HCT116 (cell line): ENCODE measurements around the gene TRIM45. TPM values are rescaled to one million over a fixed set of nuclear protein-coding genes. Genes with fewer than 3 reads are reported as not detected.

ENCODE experiments used
- ATAC-seq: fragments of 200-7000 bp; cut with Tn5 transposase; 2 replicates; pipeline ENCODE4 v1.9.1; 2020; ENCODE audit warnings: mild to moderate bottlenecking, moderate library complexity
- BruUV-seq: library from RNA; stranded (reverse); fragments of 400-500 nt; replicated peaks from 2 replicates; lab custom pipeline; 2021; lab: Mats Ljungman, UMichigan
- CTCF ChIA-PET: fragments of 300-600 bp; sonication (Branson Sonifier 250); formaldehyde crosslinking; loops from one replicate; lab custom pipeline; 2021; ENCODE audit warnings: antibody characterized with exemption; lab: Charles Lee
- POLR2A ChIA-PET: fragments of 300-600, 350-600 bp; sonication (Branson Sonifier 250); formaldehyde crosslinking; loops from one replicate; lab custom pipeline; 2021; ENCODE audit warnings: antibody characterized with exemption; lab: Charles Lee
- RAD21 ChIA-PET, 2 experiments: fragments of 300-600 bp; sonication (Branson Sonifier 250); formaldehyde crosslinking; loops; one replicate each; lab custom pipeline; 2023; ENCODE audit warnings: low total read pairs in 2 of 2; ENCODE audit not compliant: uncharacterized antibody in 2 of 2, unreplicated experiment in 2 of 2, low non-redundant PET in 1 of 2; lab: Charles Lee
- DNase-seq: peaks from one replicate; pipeline ENCODE4 v3.0.0-alpha.2; 2010; ENCODE audit warnings: low read depth, low spot score
- H2AFZ ChIP-seq: fragments of 200-600 bp; shearing (Covaris generic), sonication (generic); 2 replicates; pipeline ENCODE4 v1.6.1; 2017; ENCODE audit warnings: low read depth, mixed run types, mixed read lengths, antibody characterized with exemption, low read length; ENCODE audit not compliant: poor library complexity, severe bottlenecking
- H3K27ac ChIP-seq: 2 replicates; pipeline ENCODE4 v1.5.1; 2012; ENCODE audit warnings: low read depth, low read length
- H3K27me3 ChIP-seq: fragments of 200-600 bp; sonication (generic); 2 replicates; pipeline ENCODE4 v1.6.1; 2016; ENCODE audit warnings: mixed run types, low read length, mixed read lengths; ENCODE audit not compliant: insufficient read depth
- H3K36me3 ChIP-seq, 2 experiments: fragments of 200-500 bp in 1 of 2; fragments of 200-600 bp in 1 of 2; sonication (Bioruptor generic) in 1 of 2; sonication (generic) in 1 of 2; 2 replicates each; pipeline versions ENCODE4 v1.5.1 to v1.6.1; 2014 to 2016; ENCODE audit warnings: low read length in 2 of 2, inconsistent platforms in 1 of 2, mixed read lengths in 1 of 2, mixed run types in 1 of 2; ENCODE audit not compliant: insufficient read depth in 2 of 2, control insufficient read depth in 1 of 2
- H3K4me1 ChIP-seq, 2 experiments: fragments of 200-600 bp in 1 of 2; sonication (generic) in 1 of 2; 2 replicates each; pipeline versions ENCODE4 v1.5.1 to v1.6.1; 2012 to 2017; ENCODE audit warnings: low read length in 2 of 2, inconsistent platforms in 1 of 2, mild to moderate bottlenecking in 1 of 2, mixed read lengths in 1 of 2, mixed run types in 1 of 2, moderate library complexity in 1 of 2; ENCODE audit not compliant: insufficient read depth in 2 of 2, control insufficient read depth in 1 of 2
- H3K4me2 ChIP-seq: fragments of 200-600 bp; sonication (generic); 2 replicates; pipeline ENCODE4 v1.6.1; 2017; ENCODE audit warnings: mixed run types, low read length, mixed read lengths
- H3K4me3 ChIP-seq, 2 experiments: fragments of 200-600 bp in 1 of 2; sonication (generic) in 1 of 2; replicated peaks in 1 of 2; 2 replicates each; pipeline ENCODE4 v1.5.1; 2011 to 2016; ENCODE audit warnings: low read length in 2 of 2, control low read depth in 1 of 2, low read depth in 1 of 2, mild to moderate bottlenecking in 1 of 2, mixed read lengths in 1 of 2, mixed run types in 1 of 2
- H3K79me2 ChIP-seq: fragments of 200-600 bp; sonication (generic); 2 replicates; pipeline ENCODE4 v1.6.1; 2017; ENCODE audit warnings: mild to moderate bottlenecking, mixed run types, low read length, moderate library complexity, mixed read lengths; ENCODE audit not compliant: insufficient read depth
- H3K9ac ChIP-seq: fragments of 200-600 bp; sonication (generic); 2 replicates; pipeline ENCODE4 v1.6.1; 2016; ENCODE audit warnings: low read length, mixed read lengths
- H3K9me2 ChIP-seq: fragments of 200-600 bp; sonication (generic), shearing (Covaris generic); 2 replicates; pipeline ENCODE4 v1.6.1; 2017; ENCODE audit warnings: mixed run types, mild to moderate bottlenecking, moderate library complexity; ENCODE audit not compliant: insufficient read depth
- H3K9me3 ChIP-seq, 2 experiments: fragments of 200-500 bp in 1 of 2; fragments of 200-600 bp in 1 of 2; sonication (Bioruptor generic) in 1 of 2; sonication (generic) in 1 of 2; 2 replicates each; pipeline ENCODE4 v1.6.1; 2014 to 2017; ENCODE audit warnings: low read length in 2 of 2, mixed read lengths in 2 of 2, inconsistent platforms in 1 of 2, low read depth in 1 of 2, mild to moderate bottlenecking in 1 of 2, mixed run types in 1 of 2, moderate library complexity in 1 of 2; ENCODE audit not compliant: control insufficient read depth in 1 of 2, insufficient read depth in 1 of 2
- H4K20me1 ChIP-seq: fragments of 200-600 bp; sonication (generic), shearing (Covaris generic); 2 replicates; pipeline ENCODE4 v1.6.1; 2017; ENCODE audit warnings: mixed run types, mild to moderate bottlenecking, moderate library complexity; ENCODE audit not compliant: insufficient read depth
- CBX3 ChIP-seq: IDR thresholded peaks from 2 replicates; pipeline ENCODE4 v1.6.1; 2012; ENCODE audit warnings: low read depth
- CEBPB ChIP-seq: IDR thresholded peaks from 2 replicates; pipeline ENCODE4 v1.6.1; 2012; ENCODE audit warnings: low read depth
- EZH2 ChIP-seq: fragments of 200-600 bp; sonication (generic); IDR thresholded peaks from 2 replicates; pipeline ENCODE4 v1.6.1; 2017; ENCODE audit warnings: antibody characterized with exemption, mixed run types
- FOSL1 ChIP-seq: IDR thresholded peaks from 2 replicates; pipeline ENCODE4 v1.6.1; 2012; ENCODE audit warnings: low read depth
- JUND ChIP-seq: IDR thresholded peaks from 2 replicates; pipeline ENCODE4 v1.6.1; 2012
- POLR2A ChIP-seq: IDR thresholded peaks from 2 replicates; pipeline ENCODE4 v1.7.0; 2011; ENCODE audit warnings: borderline replicate concordance; ENCODE audit not compliant: insufficient read depth, insufficient read length; ENCODE audit errors: extremely low read depth
- POLR2AphosphoS5 ChIP-seq: IDR thresholded peaks from 2 replicates; pipeline ENCODE4 v1.6.1; 2011; ENCODE audit warnings: mild to moderate bottlenecking, low read depth, low read length, moderate library complexity
- SIN3A ChIP-seq: IDR thresholded peaks from 2 replicates; pipeline ENCODE4 v1.6.1; 2012; ENCODE audit warnings: low read depth
- SP1 ChIP-seq: IDR thresholded peaks from 2 replicates; pipeline ENCODE4 v1.6.1; 2012; ENCODE audit warnings: low read depth
- TCF7L2 ChIP-seq: IDR thresholded peaks from 2 replicates; pipeline ENCODE4 v1.7.0; 2011; ENCODE audit warnings: borderline replicate concordance, inconsistent platforms; ENCODE audit not compliant: insufficient read depth, insufficient read length; ENCODE audit errors: extremely low read depth
- YY1 ChIP-seq: IDR thresholded peaks from 2 replicates; pipeline ENCODE4 v1.6.1; 2011; ENCODE audit warnings: low read length, low read depth, moderate library complexity, mild to moderate bottlenecking; ENCODE audit not compliant: insufficient replicate concordance; ENCODE audit errors: extremely low read depth
- ZNF274 ChIP-seq: fragments of 200-500 bp; sonication (Bioruptor generic); IDR thresholded peaks from 2 replicates; pipeline ENCODE4 v1.6.1; 2014; ENCODE audit warnings: mild to moderate bottlenecking, low read depth, low read length, inconsistent platforms
- intact Hi-C: fragments of 100-400 bp; cut with micrococcal nuclease; formaldehyde crosslinking; loops from 2 replicates; pipeline ENCODE4 v1.10.0; 2022
- total RNA-seq: library from RNA; stranded (reverse); gene quantifications from one replicate; pipeline ENCODE4 v1.2.1, GENCODE V29; 2021; ENCODE audit not compliant: unreplicated experiment
- TF ChIP-seq, protein P1 (sequence below): IDR thresholded peaks from 2 replicates; pipeline ENCODE4 v1.6.1; 2012
- TF ChIP-seq, protein P2 (sequence below): IDR thresholded peaks from 2 replicates; pipeline ENCODE4 v1.6.1; 2012; ENCODE audit warnings: low read depth
- TF ChIP-seq, protein P3 (sequence below), 3 experiments: fragments of 200-600 bp in 1 of 3; sonication (generic) in 1 of 3; IDR thresholded peaks in 2 of 3; conservative IDR thresholded peaks in 1 of 3; 2 replicates each; pipeline ENCODE4 v1.5.1; 2012 to 2017; ENCODE audit warnings: low read depth in 2 of 3, low read length in 2 of 3, antibody characterized with exemption in 1 of 3, borderline replicate concordance in 1 of 3, control low read depth in 1 of 3, mild to moderate bottlenecking in 1 of 3, mixed read lengths in 1 of 3, mixed run types in 1 of 3, moderate library complexity in 1 of 3; ENCODE audit not compliant: insufficient read depth in 1 of 3

Gene TRIM45
- total RNA-seq, 1 experiment from 2014 or later: 3.5 TPM

DNA sequence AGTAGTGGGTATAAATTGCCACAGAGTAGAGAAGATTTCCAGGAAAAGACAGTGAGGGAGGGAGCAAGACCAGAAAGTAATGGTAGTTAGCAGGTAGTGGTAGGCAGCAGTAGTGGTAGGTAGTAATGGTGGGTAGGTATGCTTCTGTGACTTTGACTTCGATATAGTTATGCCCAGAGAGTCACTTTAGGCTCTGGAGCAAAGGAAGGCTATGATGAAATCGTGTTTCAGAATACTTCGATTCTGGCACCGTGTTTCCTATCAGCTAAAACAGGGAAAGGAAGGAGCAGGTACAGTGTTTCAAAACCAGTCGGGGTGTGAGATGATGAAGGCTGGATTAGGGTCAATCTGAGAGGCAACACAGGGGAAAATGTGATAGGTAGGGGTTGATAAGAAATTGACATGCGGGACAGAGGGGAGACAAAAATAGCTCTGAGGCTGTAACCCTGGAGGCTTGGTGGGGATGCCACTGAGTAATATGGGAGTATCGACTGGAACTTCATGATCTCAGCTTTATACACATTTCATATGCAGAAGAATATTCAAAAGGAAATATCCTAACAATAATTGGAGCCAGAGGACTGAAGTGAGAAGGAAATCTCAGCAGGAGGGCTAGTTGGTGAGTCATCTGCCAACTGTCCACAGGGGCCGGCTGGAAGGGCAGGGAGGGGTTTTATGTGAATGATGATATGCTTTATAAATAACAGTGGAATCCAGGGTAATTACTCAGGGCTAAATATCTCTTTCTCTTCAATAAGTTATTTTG, 25.2 kb upstream of the TRIM45 start (continued):
- TF ChIP-seq TCF7L2 (no peak), POLR2A (no peak), SP1 (peak; percentile 48), CEBPB (no peak)
- TF ChIP-seq, protein P1, sequence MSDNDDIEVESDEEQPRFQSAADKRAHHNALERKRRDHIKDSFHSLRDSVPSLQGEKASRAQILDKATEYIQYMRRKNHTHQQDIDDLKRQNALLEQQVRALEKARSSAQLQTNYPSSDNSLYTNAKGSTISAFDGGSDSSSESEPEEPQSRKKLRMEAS: no peak

DNA sequence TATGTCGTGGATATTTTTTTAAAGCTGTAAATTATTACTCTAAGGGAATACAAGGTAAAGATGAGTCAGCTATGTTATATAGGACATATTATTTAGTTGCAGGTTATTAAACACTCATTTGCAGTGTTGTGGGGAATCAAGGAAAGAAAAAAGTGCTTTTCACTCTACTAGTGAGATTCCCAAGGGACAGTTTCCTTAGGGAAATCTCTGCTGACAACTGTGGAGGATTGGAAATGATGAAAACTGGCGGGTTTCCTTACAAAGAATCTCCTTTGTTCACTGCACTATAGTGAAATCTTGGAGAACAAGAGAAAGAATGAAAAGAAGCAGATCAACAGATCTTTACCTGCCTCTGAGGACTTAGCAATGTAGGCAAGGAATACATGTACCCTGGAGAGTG, 24.5 kb upstream of the TRIM45 start:
- H3K27me3 ChIP-seq: no peaks in the 10 kb centered on the region
- no peaks in the 10 kb centered on the region for H4K20me1 ChIP-seq
- H3K9me2 ChIP-seq: 0 out of 2 replicates have a peak, but pooled peaks cover 3% of the 10 kb centered on the region
- no peaks in the 10 kb centered on the region for H3K79me2 ChIP-seq
- peaks cover 16 to 17% of the 10 kb centered on the region in 2 experiments for H3K4me1 ChIP-seq
- BruUV-seq: no TSS peak
- ATAC-seq (no peak), DNase-seq (no peak)
- H3K9me3 ChIP-seq: no peaks in the 10 kb centered on the region
- H3K4me3 ChIP-seq: no peak overlapping the region
- H2AFZ ChIP-seq: no peak overlapping the region
- H3K27ac ChIP-seq: no peak overlapping the region
- ChIA-PET RAD21 (no interaction called here), CTCF (no interaction called here), POLR2A (no interaction called here)
- intact Hi-C loops: no loop called here
- H3K4me2 ChIP-seq: no peak overlapping the region
- no peaks in the 10 kb centered on the region for H3K36me3 ChIP-seq
- no peak overlapping the region for H3K9ac ChIP-seq
- TF ChIP-seq, protein P2, sequence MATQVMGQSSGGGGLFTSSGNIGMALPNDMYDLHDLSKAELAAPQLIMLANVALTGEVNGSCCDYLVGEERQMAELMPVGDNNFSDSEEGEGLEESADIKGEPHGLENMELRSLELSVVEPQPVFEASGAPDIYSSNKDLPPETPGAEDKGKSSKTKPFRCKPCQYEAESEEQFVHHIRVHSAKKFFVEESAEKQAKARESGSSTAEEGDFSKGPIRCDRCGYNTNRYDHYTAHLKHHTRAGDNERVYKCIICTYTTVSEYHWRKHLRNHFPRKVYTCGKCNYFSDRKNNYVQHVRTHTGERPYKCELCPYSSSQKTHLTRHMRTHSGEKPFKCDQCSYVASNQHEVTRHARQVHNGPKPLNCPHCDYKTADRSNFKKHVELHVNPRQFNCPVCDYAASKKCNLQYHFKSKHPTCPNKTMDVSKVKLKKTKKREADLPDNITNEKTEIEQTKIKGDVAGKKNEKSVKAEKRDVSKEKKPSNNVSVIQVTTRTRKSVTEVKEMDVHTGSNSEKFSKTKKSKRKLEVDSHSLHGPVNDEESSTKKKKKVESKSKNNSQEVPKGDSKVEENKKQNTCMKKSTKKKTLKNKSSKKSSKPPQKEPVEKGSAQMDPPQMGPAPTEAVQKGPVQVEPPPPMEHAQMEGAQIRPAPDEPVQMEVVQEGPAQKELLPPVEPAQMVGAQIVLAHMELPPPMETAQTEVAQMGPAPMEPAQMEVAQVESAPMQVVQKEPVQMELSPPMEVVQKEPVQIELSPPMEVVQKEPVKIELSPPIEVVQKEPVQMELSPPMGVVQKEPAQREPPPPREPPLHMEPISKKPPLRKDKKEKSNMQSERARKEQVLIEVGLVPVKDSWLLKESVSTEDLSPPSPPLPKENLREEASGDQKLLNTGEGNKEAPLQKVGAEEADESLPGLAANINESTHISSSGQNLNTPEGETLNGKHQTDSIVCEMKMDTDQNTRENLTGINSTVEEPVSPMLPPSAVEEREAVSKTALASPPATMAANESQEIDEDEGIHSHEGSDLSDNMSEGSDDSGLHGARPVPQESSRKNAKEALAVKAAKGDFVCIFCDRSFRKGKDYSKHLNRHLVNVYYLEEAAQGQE: no peak
- TF ChIP-seq, protein P3, sequence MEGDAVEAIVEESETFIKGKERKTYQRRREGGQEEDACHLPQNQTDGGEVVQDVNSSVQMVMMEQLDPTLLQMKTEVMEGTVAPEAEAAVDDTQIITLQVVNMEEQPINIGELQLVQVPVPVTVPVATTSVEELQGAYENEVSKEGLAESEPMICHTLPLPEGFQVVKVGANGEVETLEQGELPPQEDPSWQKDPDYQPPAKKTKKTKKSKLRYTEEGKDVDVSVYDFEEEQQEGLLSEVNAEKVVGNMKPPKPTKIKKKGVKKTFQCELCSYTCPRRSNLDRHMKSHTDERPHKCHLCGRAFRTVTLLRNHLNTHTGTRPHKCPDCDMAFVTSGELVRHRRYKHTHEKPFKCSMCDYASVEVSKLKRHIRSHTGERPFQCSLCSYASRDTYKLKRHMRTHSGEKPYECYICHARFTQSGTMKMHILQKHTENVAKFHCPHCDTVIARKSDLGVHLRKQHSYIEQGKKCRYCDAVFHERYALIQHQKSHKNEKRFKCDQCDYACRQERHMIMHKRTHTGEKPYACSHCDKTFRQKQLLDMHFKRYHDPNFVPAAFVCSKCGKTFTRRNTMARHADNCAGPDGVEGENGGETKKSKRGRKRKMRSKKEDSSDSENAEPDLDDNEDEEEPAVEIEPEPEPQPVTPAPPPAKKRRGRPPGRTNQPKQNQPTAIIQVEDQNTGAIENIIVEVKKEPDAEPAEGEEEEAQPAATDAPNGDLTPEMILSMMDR (IDR thresholded peaks at IDR 0.05 in 2 of 3, conservative IDR thresholded peaks at IDR 0.05 in 1 of 3; ENCODE audit: borderline replicate concordance in 1 of 3, insufficient read depth in 1 of 3, low read depth in 2 of 3, low read length in 2 of 3): no peak
- TF ChIP-seq POLR2AphosphoS5: no peak
- no peak for TF ChIP-seq SP1
- no peak for TF ChIP-seq CBX3
- TF ChIP-seq SIN3A: no peak
- TF ChIP-seq, protein P1: no peak
- TF ChIP-seq ZNF274: no peak
- TF ChIP-seq FOSL1: no peak
- no peak for TF ChIP-seq YY1
- no peak for TF ChIP-seq CEBPB
- no peak for TF ChIP-seq EZH2
- TF ChIP-seq TCF7L2: no peak
- TF ChIP-seq JUND: no peak
- TF ChIP-seq, all 23 proteins: peak for 0
